ENCODE measurements around the gene RLN3. TPM values are rescaled to one million over a fixed set of nuclear protein-coding genes. Genes with fewer than 3 reads are reported as not detected.

Gene RLN3
- total and polyA plus RNA-seq, 9 of the 15 experiments (the other 6 are each of a cell fraction or from before 2014, with no cell fraction given): 0.31 to 1.2 (median 0.71) TPM; not detected in 6

DNA sequence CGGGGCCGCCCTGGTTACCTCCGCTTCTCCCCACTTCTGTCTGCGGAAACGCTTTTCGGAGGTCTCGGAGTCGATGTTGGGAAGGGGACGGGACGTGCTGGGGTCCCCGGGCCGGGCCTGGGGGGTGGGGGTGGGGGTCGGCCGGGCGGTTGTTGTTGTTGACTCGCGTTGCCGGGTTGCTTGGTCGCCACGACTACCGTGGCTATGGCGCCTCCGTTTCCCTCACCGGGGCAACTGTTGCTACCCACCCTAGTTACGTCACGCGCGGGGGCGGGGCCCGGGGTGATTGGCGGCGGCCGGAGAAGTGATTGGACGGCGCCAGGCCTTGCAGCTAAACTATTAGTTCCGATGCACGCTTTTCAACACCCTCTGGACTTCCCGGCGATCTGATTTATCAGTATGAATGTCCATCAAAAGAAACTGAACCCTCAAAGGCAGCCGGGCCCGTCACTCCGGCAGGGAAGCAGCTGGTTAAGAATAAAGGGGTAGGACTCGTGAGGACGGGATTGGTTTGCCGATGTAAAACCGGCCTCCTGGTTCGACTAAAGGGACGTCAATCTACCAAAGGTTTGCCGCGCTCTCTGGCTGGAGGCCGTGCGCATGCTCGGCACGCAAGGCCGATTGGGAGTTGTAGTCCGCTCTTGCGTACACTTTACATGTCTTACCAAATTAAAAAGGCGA is 21.7 kb upstream of the RLN3 start, which contains the start of gene RFX1 (continued):
- TF ChIP-seq, protein P1, sequence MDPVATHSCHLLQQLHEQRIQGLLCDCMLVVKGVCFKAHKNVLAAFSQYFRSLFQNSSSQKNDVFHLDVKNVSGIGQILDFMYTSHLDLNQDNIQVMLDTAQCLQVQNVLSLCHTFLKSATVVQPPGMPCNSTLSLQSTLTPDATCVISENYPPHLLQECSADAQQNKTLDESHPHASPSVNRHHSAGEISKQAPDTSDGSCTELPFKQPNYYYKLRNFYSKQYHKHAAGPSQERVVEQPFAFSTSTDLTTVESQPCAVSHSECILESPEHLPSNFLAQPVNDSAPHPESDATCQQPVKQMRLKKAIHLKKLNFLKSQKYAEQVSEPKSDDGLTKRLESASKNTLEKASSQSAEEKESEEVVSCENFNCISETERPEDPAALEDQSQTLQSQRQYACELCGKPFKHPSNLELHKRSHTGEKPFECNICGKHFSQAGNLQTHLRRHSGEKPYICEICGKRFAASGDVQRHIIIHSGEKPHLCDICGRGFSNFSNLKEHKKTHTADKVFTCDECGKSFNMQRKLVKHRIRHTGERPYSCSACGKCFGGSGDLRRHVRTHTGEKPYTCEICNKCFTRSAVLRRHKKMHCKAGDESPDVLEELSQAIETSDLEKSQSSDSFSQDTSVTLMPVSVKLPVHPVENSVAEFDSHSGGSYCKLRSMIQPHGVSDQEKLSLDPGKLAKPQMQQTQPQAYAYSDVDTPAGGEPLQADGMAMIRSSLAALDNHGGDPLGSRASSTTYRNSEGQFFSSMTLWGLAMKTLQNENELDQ (CRISPR knock-in tag; IDR thresholded peaks at IDR 0.05; ENCODE audit: borderline replicate concordance): no peak
- no peak for TF ChIP-seq DIDO1 (tag; IDR thresholded peaks at IDR 0.05; ENCODE audit: low read depth)
- TF ChIP-seq TARDBP (IDR thresholded peaks at IDR 0.05): no peak
- TF ChIP-seq ZNF3 (CRISPR knock-in tag; IDR thresholded peaks at IDR 0.05): no peak
- no peak for TF ChIP-seq ETS2 (tag; IDR thresholded peaks at IDR 0.05; ENCODE audit: borderline replicate concordance, poor library complexity, severe bottlenecking)
- TF ChIP-seq NRF1 (conservative IDR thresholded peaks at IDR 0.05 in 1 of 2, IDR thresholded peaks at IDR 0.05 in 1 of 2): peak; percentile 99 to 100
- TF ChIP-seq OTX1 (CRISPR knock-in tag; IDR thresholded peaks at IDR 0.05): no peak
- TF ChIP-seq, protein P2, sequence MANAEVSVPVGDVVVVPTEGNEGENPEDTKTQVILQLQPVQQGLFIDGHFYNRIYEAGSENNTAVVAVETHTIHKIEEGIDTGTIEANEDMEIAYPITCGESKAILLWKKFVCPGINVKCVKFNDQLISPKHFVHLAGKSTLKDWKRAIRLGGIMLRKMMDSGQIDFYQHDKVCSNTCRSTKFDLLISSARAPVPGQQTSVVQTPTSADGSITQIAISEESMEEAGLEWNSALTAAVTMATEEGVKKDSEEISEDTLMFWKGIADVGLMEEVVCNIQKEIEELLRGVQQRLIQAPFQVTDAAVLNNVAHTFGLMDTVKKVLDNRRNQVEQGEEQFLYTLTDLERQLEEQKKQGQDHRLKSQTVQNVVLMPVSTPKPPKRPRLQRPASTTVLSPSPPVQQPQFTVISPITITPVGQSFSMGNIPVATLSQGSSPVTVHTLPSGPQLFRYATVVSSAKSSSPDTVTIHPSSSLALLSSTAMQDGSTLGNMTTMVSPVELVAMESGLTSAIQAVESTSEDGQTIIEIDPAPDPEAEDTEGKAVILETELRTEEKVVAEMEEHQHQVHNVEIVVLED (CRISPR knock-in tag; IDR thresholded peaks at IDR 0.05): no peak
- TF ChIP-seq STAT5B (CRISPR knock-in tag; IDR thresholded peaks at IDR 0.05): no peak
- TF ChIP-seq NCOA2 (IDR thresholded peaks at IDR 0.05; ENCODE audit: partially characterized antibody in 2 of 2): no peak
- TF ChIP-seq ZSCAN29 (IDR thresholded peaks at IDR 0.05): no peak
- TF ChIP-seq, protein P3, sequence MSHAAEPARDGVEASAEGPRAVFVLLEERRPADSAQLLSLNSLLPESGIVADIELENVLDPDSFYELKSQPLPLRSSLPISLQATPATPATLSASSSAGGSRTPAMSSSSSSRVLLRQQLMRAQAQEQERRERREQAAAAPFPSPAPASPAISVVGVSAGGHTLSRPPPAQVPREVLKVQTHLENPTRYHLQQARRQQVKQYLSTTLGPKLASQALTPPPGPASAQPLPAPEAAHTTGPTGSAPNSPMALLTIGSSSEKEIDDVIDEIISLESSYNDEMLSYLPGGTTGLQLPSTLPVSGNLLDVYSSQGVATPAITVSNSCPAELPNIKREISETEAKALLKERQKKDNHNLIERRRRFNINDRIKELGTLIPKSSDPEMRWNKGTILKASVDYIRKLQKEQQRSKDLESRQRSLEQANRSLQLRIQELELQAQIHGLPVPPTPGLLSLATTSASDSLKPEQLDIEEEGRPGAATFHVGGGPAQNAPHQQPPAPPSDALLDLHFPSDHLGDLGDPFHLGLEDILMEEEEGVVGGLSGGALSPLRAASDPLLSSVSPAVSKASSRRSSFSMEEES (CRISPR knock-in tag; IDR thresholded peaks at IDR 0.05): no peak
- no peak for TF ChIP-seq MEF2D (tag; conservative IDR thresholded peaks at IDR 0.05; ENCODE audit: low read depth)
- no peak for TF ChIP-seq PML (IDR thresholded peaks at IDR 0.05; ENCODE audit: low read length)
- no peak for TF ChIP-seq MCM3 (IDR thresholded peaks at IDR 0.05)
- no peak for TF ChIP-seq ARID1B (IDR thresholded peaks at IDR 0.05)
- TF ChIP-seq SMARCA4 (IDR thresholded peaks at IDR 0.05): no peak
- TF ChIP-seq CSDE1 (IDR thresholded peaks at IDR 0.05): peak in 1 of 2 experiments; percentile 98; a peak in 2 of 4 replicates
- TF ChIP-seq ZNF780A (CRISPR knock-in tag; IDR thresholded peaks at IDR 0.05): no peak
- TF ChIP-seq, protein P4, sequence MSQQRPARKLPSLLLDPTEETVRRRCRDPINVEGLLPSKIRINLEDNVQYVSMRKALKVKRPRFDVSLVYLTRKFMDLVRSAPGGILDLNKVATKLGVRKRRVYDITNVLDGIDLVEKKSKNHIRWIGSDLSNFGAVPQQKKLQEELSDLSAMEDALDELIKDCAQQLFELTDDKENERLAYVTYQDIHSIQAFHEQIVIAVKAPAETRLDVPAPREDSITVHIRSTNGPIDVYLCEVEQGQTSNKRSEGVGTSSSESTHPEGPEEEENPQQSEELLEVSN (IDR thresholded peaks at IDR 0.05; ENCODE audit: borderline replicate concordance in 1 of 2, extremely low read depth in 1 of 2, insufficient read depth in 1 of 2, insufficient read length in 1 of 2, low read depth in 1 of 2, low read length in 1 of 2, poor library complexity in 1 of 2, severe bottlenecking in 1 of 2): peak; percentile 76
- TF ChIP-seq MAZ (CRISPR knock-in tag; conservative IDR thresholded peaks at IDR 0.05 in 1 of 2, IDR thresholded peaks at IDR 0.05 in 1 of 2): no peak
- no peak for TF ChIP-seq WHSC1 (IDR thresholded peaks at IDR 0.05; ENCODE audit: low read length)

Measured in K562 (cell line).